ENCODE data around the gene TLR7. TPM values are rescaled to one million over a fixed set of nuclear protein-coding genes. Genes with fewer than 3 reads are reported as not detected.

TLR7 gene
- total RNA-seq, 2 experiments from 2014 or later, result 0.05 TPM; not detected in 1

- Mint-ChIP-seq H3K36me3 (ENCODE audit: low read depth) (no peaks in the 10 kb centered on the region), H3K27me3 (ENCODE audit: low read depth) (no peaks in the 10 kb centered on the region), H3K4me3 (peak overlapping the region; percentile 15), H3K9me3 (ENCODE audit: insufficient read depth) (peaks cover 5% of the 10 kb centered on the region), H3K27ac (peak overlapping the region; percentile 69), H3K4me1 (ENCODE audit: low read depth) (peaks cover 51% of the 10 kb centered on the region)
- ChIA-PET CTCF (interaction anchor here (3.4 to 7.4 kb wide), 2 partner anchors 9 to 78 kb away, joined by 11 to 90 read pairs; no protein-coding TSS in a partner anchor), POLR2A (no interaction called here)
- DNase-seq (no peak), ATAC-seq (peak; percentile 28)
Observed at GRCh38 chrX:12891915-12892506, 25.1 kb downstream of the TLR7 start.

- peaks cover 5% of the 10 kb centered on the region for H3K9me3 Mint-ChIP-seq (ENCODE audit: insufficient read depth)
- peaks cover 51% of the 10 kb centered on the region for H3K4me1 Mint-ChIP-seq (ENCODE audit: low read depth)
- H3K4me3 Mint-ChIP-seq, result no peak overlapping the region
- POLR2A ChIA-PET, result no interaction called here
- DNase-seq (no peak), ATAC-seq (no peak)
- CTCF ChIA-PET, result interaction anchor here (1.1 to 7.4 kb wide), 3 partner anchors 11 to 121 kb away, joined by 4 to 90 read pairs (median 4); no protein-coding TSS in a partner anchor
- H3K27me3 Mint-ChIP-seq (ENCODE audit: low read depth), result peaks cover under 1% of the 10 kb centered on the region
- no peak overlapping the region for H3K27ac Mint-ChIP-seq
- H3K36me3 Mint-ChIP-seq (ENCODE audit: low read depth), result no peaks in the 10 kb centered on the region
Observed at GRCh38 chrX:12892716-12893115, 25.8 kb downstream of the TLR7 start.

- ChIA-PET POLR2A (no interaction called here), CTCF (interaction anchor here (0.8 to 7.4 kb wide), 6 partner anchors 51 to 105 kb away, joined by 3 to 90 read pairs (median 5); no protein-coding TSS in a partner anchor)
- Mint-ChIP-seq H3K36me3 (ENCODE audit: low read depth) (no peaks in the 10 kb centered on the region), H3K27ac (no peak overlapping the region), H3K9me3 (ENCODE audit: insufficient read depth) (peaks cover 5% of the 10 kb centered on the region), H3K4me3 (no peak overlapping the region), H3K27me3 (ENCODE audit: low read depth) (peaks cover 4% of the 10 kb centered on the region), H3K4me1 (ENCODE audit: low read depth) (peaks cover 43% of the 10 kb centered on the region)
- DNase-seq (peak; percentile 61), ATAC-seq (peak; percentile 70)
Observed at GRCh38 chrX:12894074-12895030, 27.5 kb downstream of the TLR7 start.

GRCh38 chrX:12895866-12896265 lies 29.0 kb downstream of the TLR7 start:
- POLR2A ChIA-PET, result no interaction called here
- no peak overlapping the region for H3K27ac Mint-ChIP-seq
- no peak for ATAC-seq
- H3K9me3 Mint-ChIP-seq (ENCODE audit: insufficient read depth), result no peaks in the 10 kb centered on the region
- no peaks in the 10 kb centered on the region for H3K36me3 Mint-ChIP-seq (ENCODE audit: low read depth)
- peaks cover 27% of the 10 kb centered on the region for H3K4me1 Mint-ChIP-seq (ENCODE audit: low read depth)
- H3K27me3 Mint-ChIP-seq (ENCODE audit: low read depth), result peaks cover 4% of the 10 kb centered on the region
- CTCF ChIA-PET, result interaction anchor here (5.8 to 7.4 kb wide), 2 partner anchors 81 to 82 kb away, joined by 62 to 90 read pairs; no protein-coding TSS in a partner anchor
- no peak overlapping the region for H3K4me3 Mint-ChIP-seq
- no peak for DNase-seq

GRCh38 chrX:12896935-12897334 lies 30.1 kb downstream of the TLR7 start:
- Mint-ChIP-seq H3K27me3 (ENCODE audit: low read depth) (peaks cover 5% of the 10 kb centered on the region), H3K9me3 (ENCODE audit: insufficient read depth) (no peaks in the 10 kb centered on the region), H3K4me3 (no peak overlapping the region), H3K4me1 (ENCODE audit: low read depth) (peaks cover 22% of the 10 kb centered on the region), H3K27ac (no peak overlapping the region), H3K36me3 (ENCODE audit: low read depth) (no peaks in the 10 kb centered on the region)
- ChIA-PET CTCF (interaction anchor here (0.8 to 5.8 kb wide), 3 partner anchors 82 to 125 kb away, joined by 3 to 62 read pairs (median 5); no protein-coding TSS in a partner anchor), POLR2A (no interaction called here)
- ATAC-seq (no peak), DNase-seq (no peak)

- Mint-ChIP-seq H3K27me3 (ENCODE audit: low read depth) (peaks cover 5% of the 10 kb centered on the region), H3K4me1 (ENCODE audit: low read depth) (peaks cover 12% of the 10 kb centered on the region), H3K27ac (no peak overlapping the region), H3K4me3 (no peak overlapping the region), H3K9me3 (ENCODE audit: insufficient read depth) (no peaks in the 10 kb centered on the region), H3K36me3 (ENCODE audit: low read depth) (no peaks in the 10 kb centered on the region)
- ChIA-PET CTCF (interaction anchor here (1.6 to 5.8 kb wide), 2 partner anchors 83 to 126 kb away, joined by 5 to 62 read pairs; no protein-coding TSS in a partner anchor), POLR2A (no interaction called here)
- ATAC-seq, result no peak
- no peak for DNase-seq
Observed at GRCh38 chrX:12898073-12898472, 31.2 kb downstream of the TLR7 start.

GRCh38 chrX:12899506-12899905 lies 32.6 kb downstream of the TLR7 start:
- H3K27ac Mint-ChIP-seq, result no peak overlapping the region
- H3K27me3 Mint-ChIP-seq (ENCODE audit: low read depth), result peaks cover 5% of the 10 kb centered on the region
- ATAC-seq (no peak), DNase-seq (no peak)
- no peaks in the 10 kb centered on the region for H3K9me3 Mint-ChIP-seq (ENCODE audit: insufficient read depth)
- H3K36me3 Mint-ChIP-seq (ENCODE audit: low read depth), result no peaks in the 10 kb centered on the region
- no peak overlapping the region for H3K4me3 Mint-ChIP-seq
- H3K4me1 Mint-ChIP-seq (ENCODE audit: low read depth), result peaks cover 2% of the 10 kb centered on the region
- ChIA-PET CTCF (interaction anchor here (1.7 to 5.8 kb wide), 4 partner anchors 9 to 198 kb away, joined by 5 to 62 read pairs (median 10); no protein-coding TSS in a partner anchor), POLR2A (no interaction called here)

GRCh38 chrX:12901486-12901885 lies 34.6 kb downstream of the TLR7 start:
- no peak overlapping the region for H3K4me3 Mint-ChIP-seq
- ATAC-seq, result peak; percentile 47
- no peak overlapping the region for H3K27ac Mint-ChIP-seq
- no peaks in the 10 kb centered on the region for H3K36me3 Mint-ChIP-seq (ENCODE audit: low read depth)
- ChIA-PET POLR2A (no interaction called here), CTCF (interaction anchor here (0.6 to 5.8 kb wide), 5 partner anchors 9 to 587 kb away, joined by 3 to 62 read pairs (median 10); no protein-coding TSS in a partner anchor)
- H3K9me3 Mint-ChIP-seq (ENCODE audit: insufficient read depth), result no peaks in the 10 kb centered on the region
- peaks cover 2% of the 10 kb centered on the region for H3K4me1 Mint-ChIP-seq (ENCODE audit: low read depth)
- DNase-seq, result peak; percentile 77
- H3K27me3 Mint-ChIP-seq (ENCODE audit: low read depth), result peaks cover 5% of the 10 kb centered on the region

- H3K27ac Mint-ChIP-seq, result no peak overlapping the region
- H3K27me3 Mint-ChIP-seq (ENCODE audit: low read depth), result peaks cover 2% of the 10 kb centered on the region
- H3K9me3 Mint-ChIP-seq (ENCODE audit: insufficient read depth), result no peaks in the 10 kb centered on the region
- no peak overlapping the region for H3K4me3 Mint-ChIP-seq
- CTCF ChIA-PET, result interaction anchor here (0.9 to 2.6 kb wide), 5 partner anchors 11 to 202 kb away, joined by 3 to 16 read pairs (median 4); no protein-coding TSS in a partner anchor
- H3K36me3 Mint-ChIP-seq (ENCODE audit: low read depth), result no peaks in the 10 kb centered on the region
- ATAC-seq (no peak), DNase-seq (no peak)
- H3K4me1 Mint-ChIP-seq (ENCODE audit: low read depth), result peaks cover 2% of the 10 kb centered on the region
- POLR2A ChIA-PET, result no interaction called here
Observed at GRCh38 chrX:12903646-12904045, 36.8 kb downstream of the TLR7 start.

GRCh38 chrX:12906046-12906761 lies 39.3 kb downstream of the TLR7 start, which contains the start of gene TLR8:
TSS of gene TLR8 (plus strand) at chrX:12906620. CDS start at chrX:12906707, 87 bp downstream.
- ChIA-PET POLR2A (no interaction called here), CTCF (interaction anchor here (1.0 to 1.2 kb wide), 2 partner anchors 40 to 92 kb away, joined by 3 read pairs; no protein-coding TSS in a partner anchor)
- Mint-ChIP-seq H3K4me3 (no peak within 1 kb of the TSS), H3K27ac (no peak within 1 kb of the TSS), H3K36me3 (ENCODE audit: low read depth) (no peaks in the 10 kb centered on the region), H3K9me3 (ENCODE audit: insufficient read depth) (no peaks in the 10 kb centered on the region), H3K27me3 (ENCODE audit: low read depth) (peaks cover 2% of the 10 kb centered on the region), H3K4me1 (ENCODE audit: low read depth) (peaks cover 10% of the 10 kb centered on the region)
- ATAC-seq (no peak), DNase-seq (no peak)

- H3K27ac Mint-ChIP-seq, result no peak overlapping the region
- POLR2A ChIA-PET, result no interaction called here
- ATAC-seq (no peak), DNase-seq (no peak)
- H3K4me3 Mint-ChIP-seq, result no peak overlapping the region
- no peaks in the 10 kb centered on the region for H3K36me3 Mint-ChIP-seq (ENCODE audit: low read depth)
- no peaks in the 10 kb centered on the region for H3K27me3 Mint-ChIP-seq (ENCODE audit: low read depth)
- H3K4me1 Mint-ChIP-seq (ENCODE audit: low read depth), result peaks cover 17% of the 10 kb centered on the region
- CTCF ChIA-PET, result interaction anchor here (1.4 to 1.7 kb wide), 3 partner anchors 9 to 97 kb away, joined by 3 to 4 read pairs (median 4); no protein-coding TSS in a partner anchor
- no peaks in the 10 kb centered on the region for H3K9me3 Mint-ChIP-seq (ENCODE audit: insufficient read depth)
Observed at GRCh38 chrX:12910423-12911121, 43.7 kb downstream of the TLR7 start.

Measured in activated CD8-positive, alpha-beta T cell treated with anti-CD3 and anti-CD28 coated beads, Interleukin-2, amount 10 ng/mL, durations not matched to agents 7 days and 5 days (primary cell).